Measurements from ENCODE around the gene RBP5.
"Not testable (repeated sequence)": the region's sequence is repeated elsewhere in the genome, so short reads cannot be mapped to it uniquely, and the experiment has no call there.

The RBP5 gene

DNA sequence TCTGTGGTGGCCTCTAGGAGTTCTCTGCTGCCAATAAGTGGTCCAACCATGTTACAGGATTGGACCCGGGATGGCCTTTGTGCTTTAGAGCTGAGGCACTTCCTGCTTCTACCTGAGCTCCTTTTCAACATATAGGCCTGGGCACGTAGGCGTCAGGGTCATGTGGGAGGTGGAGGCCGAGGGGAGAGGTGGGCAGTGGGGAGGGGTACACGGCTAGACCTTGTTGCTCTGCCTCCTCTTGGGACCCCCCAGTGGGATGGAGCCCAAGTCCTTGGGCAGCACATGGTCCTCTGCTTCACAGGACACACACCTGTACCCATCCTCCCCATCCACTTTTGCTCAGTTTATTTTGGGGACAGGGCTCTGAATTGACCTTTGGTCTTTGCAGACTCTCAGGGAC is 7.4 kb downstream of the RBP5 start:
- DNase-seq: no peak

DNA sequence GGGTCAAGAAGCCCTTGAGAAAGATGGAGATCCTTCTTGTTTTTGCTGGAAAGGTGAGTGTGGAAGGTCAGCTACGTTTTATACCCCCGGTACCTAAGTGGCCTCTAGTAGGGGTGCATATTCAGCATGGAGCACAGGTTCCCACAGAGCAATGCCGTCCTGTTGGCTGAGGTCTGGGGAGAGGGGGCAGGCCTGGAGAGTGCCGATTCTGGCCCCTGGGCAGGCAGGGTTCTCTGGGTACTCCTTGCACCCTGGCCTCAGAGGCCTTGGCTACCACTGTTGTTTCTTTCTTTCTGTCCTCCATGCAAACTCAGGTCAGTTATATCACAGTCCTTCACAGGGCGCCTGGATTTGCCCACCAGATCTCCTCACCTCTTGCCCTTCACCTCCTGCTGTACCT is 8.5 kb downstream of the RBP5 start:
- no peak for DNase-seq

DNA sequence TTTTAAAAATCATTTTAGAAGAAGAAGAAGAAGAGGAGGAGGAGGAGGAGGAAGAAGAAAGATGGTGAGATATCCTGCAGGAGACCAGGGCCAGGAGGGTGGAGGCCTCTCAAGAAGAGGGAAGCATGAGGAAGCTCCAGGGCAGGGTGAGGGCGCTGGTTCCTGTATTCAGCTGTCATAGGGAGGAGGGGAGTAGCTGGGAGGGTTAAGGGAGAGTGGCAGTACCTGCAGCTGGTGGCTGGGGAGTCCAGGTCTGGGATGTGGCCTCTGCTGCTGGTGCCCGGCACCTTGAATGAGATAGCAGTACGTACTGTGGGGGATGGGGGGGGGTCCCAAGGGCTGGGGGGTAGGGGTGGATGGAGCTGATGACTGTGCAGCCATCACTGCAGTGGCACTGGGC is 9.8 kb downstream of the RBP5 start:
- DNase-seq: no peak

DNA sequence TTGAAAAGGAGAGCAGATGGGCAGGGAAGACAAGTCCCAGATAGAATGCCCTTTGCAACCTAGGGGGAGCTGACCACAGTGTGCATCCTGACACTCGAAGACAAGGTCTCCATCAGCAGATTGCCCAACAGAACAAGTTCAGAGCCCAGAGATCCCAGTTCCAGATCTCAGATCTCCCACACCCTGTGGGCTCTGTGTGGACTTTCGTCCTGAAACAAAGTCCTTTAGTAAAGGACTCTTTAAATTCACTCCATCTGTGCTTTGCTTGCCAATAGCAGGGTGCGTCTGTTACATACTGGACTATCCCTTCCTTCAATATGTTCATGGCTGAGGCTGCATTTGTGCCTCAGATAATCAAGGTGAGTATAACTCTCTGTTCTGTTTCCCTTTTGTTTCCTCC is 11.0 kb downstream of the RBP5 start:
- DNase-seq: no peak

DNA sequence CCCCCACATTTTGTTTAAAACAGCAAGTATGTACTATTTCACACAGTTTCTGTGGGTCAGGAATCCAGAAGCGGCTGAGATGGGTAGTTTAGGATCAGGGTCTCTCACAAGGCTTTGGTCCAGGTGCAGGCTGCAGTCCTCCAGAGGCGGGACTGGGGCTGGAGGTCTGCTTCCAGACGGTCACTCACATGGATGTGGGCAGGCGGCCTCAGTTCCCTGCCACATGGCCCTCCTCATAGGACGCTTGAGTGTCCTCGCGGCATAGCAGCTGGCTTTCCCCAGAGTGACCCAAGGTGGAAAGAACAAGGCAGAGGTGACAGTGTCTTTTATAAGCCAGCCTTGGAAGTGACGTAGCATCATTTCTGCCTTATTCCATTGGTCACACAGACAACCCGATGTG is 11.8 kb downstream of the RBP5 start:
- no peak for DNase-seq

DNA sequence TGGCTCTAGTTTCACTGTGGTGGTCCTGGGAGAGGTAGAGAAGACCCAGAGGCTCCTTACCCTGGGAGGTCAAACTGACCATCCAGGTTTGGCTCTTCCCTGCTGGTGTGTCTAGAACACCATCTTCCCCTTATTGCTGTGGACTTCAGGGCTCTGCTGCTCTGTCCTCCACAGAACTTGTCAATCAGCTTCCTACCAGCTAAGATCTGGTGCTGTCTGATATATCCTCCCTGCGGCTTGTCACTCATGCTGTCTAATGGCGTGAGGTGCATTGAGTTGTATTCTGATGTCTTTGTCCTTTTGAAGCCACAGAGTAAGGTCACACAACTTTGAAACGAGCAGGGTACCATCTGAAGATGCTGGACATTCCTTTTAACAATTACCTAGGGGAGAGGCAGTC is 12.5 kb downstream of the RBP5 start:
- no peak for DNase-seq

DNA sequence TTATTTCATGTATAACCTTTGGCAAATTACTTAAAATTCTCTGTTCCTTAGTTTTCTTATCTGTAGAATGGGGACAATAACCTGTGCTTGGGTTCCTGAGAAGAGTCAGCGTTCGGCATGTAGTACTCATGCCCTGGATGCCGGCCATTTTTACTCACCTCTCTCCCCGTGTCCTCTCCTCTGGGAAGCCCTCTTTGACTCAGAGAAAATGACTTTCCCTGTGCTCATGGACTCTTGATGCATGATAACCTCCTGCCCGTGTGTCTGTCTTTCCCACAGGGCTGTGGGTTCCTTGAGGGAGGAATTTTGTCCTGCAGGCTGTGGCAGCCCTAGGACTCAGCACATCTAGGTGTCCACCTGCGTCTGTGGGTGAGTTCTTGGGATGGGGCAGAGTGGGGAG is 13.8 kb downstream of the RBP5 start:
- DNase-seq: no peak

DNA sequence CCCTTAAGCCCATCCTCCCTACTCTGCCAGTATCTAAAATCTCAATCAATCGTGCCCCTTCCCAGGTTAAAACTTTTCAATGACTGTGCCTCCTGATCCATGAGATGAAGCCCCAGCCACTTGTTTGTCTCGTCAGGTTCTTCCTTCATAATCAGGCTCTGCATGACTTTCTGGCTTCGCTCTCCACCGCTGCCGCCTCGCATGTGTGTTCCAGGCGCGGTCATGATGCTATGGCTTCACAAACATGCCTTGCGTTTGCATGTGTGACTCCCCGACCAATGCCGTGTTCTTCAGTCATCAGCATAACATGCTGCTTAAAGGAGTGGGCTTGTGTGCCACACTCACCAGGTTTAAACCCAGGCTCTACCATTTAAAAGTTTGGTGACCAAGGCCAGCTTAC is 14.7 kb downstream of the RBP5 start:
- DNase-seq: no peak

DNA sequence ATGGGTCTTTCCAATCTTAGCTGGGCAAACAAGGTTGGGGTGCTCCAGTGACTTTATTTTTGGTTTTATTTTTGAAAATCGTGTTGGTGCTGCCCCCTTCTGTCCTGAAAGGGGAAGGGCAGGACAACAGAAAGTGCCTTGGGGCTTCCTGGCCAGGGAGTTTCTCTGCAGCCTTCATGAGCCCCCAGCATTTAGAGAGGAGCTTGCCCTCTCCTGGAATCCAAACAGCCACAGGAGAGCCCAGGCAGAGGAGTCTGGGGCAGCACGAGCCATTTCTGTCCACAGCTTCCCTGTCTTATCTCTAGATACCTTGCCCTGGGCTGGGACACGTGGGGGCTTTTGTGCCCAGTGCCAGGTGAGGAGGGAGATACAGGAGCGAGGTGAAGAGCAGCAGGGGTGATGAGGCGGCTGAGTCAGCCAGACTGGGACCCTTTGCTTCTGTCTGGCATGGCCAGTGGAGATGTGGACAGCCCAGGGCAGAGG is 15.3 kb downstream of the RBP5 start:
- peak; percentile 42 to 46 for DNase-seq

DNA sequence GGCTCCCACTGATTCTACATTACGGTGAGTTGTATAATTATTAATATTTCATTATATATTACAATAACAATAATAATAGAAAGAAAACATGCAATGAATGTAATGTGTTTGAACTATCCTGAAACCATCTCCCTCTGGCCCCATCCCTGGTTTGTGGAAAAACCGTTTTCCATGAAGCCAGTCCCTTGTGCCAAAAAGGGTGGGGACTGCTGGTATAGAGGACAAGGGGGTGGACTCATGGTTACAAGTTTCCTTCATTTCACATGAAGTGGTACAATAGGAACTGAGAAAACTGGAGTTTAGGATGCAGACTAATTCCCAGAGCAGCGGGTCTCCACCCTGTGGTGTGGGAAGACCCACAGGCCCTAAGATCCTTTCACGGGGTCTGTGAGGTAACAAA is 16.6 kb downstream of the RBP5 start:
- DNase-seq: no peak

DNA sequence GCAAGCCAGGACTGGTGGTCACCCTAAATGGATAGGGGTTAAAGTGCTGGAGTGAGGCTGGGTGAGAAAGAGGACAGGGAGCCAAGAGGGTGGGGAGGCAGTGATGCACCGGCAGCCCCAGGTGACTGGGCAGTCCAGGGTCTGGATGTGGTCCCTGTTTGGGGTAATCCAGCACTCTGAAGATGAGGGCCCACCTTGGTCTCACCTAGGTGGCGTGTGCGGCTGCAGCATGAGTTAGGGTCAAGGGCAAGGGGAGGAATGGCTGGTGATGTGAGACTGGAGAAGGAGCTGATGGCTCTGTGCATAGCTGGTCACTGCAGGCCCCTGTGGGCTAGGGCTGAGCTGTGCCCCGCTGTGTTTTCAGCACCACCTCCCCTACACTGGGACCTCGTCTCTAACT is 18.0 kb downstream of the RBP5 start:
- DNase-seq: no peak

DNA sequence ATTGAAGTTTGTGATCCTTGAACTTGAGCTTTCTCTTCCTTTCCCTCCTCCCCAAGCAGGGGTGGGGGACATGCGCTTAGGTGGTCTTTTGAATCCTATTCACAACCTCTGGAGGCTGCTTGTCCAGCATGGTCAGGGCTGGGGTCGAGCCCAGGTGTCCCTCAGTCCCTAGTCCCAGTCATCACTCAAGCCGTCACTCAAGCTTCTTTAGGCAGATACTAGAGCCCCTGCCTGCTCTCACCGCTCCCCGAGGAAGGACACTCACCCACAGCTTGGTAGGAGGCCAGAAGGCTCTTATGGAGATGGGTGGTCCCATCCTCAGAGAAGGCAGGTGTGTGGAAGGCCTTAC is 19.1 kb downstream of the RBP5 start:
- no peak for DNase-seq

DNA sequence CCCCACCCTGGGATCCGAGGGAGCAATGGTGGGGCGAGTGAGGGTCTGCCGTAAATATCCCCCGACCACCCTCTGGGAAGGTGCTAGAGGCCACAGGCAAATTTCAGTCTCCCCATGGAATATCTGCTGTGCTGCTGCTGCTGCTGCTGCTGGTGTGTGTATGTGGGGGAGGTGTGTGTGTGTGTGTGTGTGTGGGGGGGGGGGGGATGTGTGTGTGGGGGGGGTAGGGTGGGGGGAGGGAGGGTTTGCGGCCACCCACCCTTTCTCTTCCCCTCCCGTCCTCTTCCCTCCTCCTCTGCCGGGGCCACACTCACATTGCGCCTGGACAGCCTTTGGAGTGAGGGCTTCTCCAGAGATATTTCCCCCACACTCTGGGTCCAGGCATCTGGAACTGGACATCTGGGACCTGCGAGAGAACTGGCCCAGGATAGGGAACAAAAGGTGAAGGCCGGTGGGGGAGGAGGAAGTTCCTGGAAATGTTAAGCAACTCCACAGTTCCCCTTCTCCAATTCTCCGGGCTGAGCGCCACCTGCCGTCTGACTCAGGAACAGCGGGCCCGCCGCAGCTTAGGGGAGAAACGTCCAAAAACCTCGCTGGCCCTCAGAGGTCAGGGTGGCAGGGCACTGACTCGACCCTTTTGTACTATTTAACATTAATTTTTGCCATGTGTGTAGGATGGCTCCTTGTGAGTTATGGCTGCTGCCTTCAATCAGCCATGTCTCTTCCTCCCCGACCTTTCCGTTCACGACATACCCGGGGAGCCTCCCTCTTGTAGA is 19.7 kb downstream of the RBP5 start, which contains the start of gene C1RL:
Gene C1RL, minus strand, starts transcription at position 419 of the 776 bp plus-strand sequence. Its CDS starts 34 bp downstream, at position 385.
- DNase-seq: peak; percentile 93 to 97

DNA sequence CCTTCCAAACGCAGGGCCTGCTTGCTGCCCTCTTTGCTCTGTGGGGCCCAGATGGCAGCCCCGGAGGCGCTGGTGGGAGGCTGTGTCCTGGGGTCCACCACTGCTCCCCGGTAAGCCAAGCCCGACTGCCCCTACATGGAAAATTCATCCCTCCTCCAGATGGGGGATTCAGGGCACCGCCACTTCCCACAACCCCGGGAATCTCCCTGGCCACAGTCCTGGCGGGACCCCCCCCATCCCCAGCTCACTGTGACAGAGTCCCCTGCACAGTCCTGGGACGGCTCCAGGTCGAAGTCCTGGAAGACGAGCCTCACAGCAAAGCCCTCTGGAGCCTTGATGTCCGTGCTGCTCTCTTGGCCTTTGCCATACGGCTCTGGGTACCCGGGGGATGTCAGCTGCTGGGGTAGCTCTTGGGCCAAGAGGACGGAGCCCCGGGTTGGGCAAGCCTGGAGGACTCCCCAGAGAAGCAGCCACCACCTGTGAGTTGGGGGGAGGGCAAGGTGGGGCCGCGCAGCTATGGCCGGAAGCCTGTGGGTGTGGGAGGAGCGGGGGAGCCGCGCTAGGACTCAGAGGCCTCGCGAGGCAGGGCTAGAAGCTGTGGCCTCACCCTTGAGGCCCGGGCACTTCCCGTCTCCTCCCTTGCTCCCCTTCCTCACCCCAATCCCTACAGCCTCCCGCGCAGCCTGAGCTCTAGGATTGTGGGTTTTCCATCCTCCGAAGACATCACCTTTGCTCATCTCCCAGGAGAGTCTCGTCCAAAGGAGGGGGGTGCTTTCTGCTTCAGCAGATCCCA is 20.5 kb downstream of the RBP5 start:
- peak; percentile 85 to 87 for DNase-seq

DNA sequence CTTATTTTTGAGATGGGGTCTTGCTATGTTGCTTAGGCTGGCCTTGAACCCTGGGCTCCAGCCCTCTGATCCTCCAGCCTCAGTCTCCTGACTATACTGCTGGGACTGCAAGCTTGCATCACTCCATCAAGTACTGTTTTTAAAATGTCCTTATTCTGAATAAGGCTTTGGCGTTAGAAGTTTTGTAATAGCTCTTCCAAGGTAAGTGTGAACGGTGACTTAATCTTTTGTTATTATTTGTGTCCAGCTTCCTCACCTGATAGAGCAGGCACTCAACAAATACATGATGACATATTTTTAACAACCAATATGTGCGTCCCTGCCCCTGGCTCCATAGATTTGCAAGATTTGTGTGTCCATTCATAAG is 21.1 kb downstream of the RBP5 start:
- no peak for DNase-seq

DNA sequence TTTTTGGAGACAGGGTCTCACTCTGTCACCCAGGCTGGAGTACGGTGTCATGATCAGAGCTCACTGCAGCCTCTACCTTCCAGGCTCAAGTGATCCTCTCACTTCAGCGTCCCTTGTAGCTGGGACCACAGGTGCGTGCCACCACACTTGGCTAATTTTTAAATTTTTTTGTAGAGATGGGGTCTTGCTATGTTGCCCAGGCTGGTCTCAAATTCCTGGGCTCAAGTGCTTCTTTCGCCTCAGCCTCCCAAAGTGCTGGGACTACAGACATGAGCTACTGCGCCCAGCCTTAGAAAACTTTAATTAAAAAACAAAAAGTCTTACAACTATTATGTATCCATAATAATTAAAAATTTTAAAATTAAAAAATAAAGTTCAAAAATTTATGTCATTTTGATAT is 21.5 kb downstream of the RBP5 start:
- not testable (repeated sequence) for DNase-seq

DNA sequence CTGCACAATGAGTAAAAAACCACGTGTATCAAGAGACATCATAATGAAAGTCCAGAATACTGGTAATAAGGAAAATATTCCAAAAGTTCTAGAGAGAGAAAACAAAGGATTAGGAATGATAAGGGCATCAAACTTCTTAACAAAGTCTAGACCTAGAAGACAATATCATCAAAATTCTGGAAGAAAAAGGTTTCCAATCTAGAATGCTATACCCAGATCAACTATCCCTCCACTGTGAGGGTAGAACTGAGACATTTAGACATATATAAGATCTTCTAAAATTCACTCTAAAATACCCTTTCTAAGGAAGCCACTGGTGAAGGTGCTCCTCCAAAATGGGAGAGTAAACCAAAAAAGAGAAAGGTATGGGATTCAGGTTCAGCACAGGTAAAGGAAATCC is 22.6 kb downstream of the RBP5 start:
- no peak for DNase-seq

DNA sequence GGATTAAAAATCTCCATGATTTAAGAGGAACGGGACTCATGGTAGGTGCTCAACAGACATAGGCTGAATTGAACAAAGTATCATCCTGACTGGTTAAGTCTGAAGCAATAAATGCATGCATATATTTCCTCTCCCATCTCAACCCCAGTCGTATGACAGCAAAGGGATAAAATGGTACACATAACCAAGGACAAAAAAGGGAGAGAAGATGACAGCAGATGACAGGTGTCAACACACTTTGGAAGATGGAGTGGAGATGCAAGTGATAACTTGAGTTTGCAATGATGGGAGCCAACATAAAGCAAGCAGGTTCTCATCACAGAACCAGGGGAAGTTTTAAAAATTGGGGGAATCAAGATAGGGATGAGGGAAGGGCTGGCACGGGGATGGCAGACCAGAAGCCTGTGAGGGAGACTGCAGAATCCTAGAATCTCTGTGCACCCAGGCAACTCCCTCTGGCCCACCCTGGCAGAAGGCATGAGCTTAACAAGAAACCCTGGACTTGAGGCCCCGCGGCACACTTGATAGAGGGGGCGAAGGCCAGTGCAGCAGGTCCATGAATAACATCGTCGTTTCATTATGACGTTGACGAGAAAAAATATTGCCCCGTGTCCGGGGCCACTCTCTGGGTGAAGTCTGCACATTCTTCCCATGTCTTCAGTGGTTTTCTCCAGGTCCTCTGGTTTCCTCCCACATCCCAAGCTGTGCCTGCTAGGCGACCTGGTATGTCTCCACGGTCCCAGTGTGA is 24.7 kb downstream of the RBP5 start:
- no peak for DNase-seq

DNA sequence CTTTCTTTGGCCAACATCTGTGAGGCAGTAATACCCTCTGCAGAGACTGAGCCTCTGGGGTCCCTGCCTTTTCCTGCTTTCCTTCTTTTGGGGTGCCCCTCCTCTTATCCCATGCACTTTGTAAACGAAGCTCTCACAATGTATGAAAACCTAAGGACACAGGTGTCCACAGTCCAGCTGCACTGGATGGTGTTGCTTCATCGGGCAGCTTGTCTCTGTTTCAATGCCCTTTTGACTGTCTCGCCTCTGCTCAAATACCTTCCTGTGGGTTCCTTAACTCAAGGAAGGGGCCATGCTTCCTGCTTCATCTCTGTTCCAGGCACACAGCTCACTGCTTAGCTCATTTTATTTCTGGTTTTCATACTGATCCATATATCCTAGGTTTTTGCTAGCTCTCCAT is 26.1 kb downstream of the RBP5 start:
- no peak for DNase-seq

DNA sequence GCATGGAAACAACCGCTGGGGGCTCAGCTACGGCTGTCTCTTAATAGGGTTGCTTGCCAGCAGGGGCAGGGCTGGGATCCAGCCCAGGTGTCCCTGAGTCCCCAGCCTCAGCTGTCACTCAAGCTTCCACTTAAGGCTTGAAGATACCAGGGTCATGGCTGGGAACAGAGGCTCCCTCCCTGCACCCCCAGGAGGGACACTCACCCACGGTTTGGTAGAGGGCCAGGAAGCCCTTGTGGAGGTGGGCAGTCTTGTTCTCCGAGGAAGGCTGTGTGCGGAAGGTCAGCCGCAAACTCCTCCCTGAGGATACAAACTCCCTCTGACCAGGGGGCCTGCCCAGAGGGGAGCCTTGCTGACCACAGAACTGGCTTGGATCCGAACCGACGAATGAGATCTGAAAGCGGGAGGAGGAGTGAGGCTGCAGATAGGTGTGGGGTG is 27.0 kb downstream of the RBP5 start:
- no peak for DNase-seq

DNA sequence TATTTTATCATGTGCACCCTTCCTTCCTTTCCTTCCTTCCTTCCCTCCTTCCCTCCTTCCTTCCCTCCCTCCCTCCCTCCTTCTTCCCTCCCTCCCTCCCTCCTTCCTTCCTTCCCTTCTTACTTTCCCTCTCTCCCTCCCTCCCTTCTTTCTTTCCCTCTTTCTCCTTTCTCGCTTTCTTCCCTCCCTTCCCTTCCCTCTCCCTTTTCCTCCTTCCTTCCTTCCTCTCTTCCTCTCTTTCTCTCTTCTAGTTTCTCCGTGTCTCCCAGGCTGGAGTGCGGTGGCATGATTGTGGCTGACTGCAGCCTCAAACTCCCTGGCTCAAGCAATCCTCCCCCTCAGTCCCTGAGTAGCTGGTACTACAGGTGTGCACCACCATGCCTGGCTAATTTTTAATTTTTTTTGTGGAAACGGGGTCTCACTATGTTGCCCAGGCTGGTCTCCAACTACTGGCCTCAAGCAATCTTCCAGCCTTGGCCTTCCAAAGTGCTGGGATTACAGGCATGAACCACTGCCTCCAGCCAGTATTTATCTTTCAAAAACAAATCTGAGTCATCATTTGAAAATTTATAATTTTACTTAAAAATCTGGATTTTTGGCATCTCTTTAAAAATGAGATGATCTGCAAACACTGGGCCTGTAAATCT is 27.5 kb downstream of the RBP5 start:
- DNase-seq: no peak

DNA sequence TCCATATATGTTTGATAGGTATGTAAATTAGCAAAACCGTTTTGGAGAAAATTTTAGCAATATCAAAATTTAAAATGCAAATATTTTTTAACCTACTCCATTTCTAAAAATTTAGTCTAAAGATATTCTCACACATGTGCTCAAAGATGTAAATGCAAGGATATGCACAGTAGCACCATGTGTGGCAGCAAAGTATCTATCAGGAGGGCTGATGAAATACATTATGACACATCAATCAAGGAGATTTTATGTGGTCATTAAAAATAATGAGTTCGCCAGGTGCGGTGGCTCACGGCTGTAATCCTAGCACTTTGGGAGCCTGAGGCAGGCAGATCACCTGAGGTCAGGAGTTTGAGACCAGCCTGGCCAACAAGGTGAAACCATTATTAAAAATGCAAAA is 28.4 kb downstream of the RBP5 start:
- DNase-seq: no peak
